ENCODE measurements around the gene TXNL4B.
"Not testable (repeated sequence)": the region's sequence is repeated elsewhere in the genome, so short reads cannot be mapped to it uniquely, and the experiment has no call there.

The TXNL4B gene

GRCh38 chr16:72111657-72112451 is 18.4 kb upstream of the TXNL4B start:
- DNase-seq, result no peak

GRCh38 chr16:72110662-72111615 is 17.5 kb upstream of the TXNL4B start:
- DNase-seq, result no peak

GRCh38 chr16:72109966-72110530 is 16.6 kb upstream of the TXNL4B start:
- no peak for DNase-seq

- DNase-seq, result no peak
Observed at GRCh38 chr16:72109300-72109699, 15.9 kb upstream of the TXNL4B start.

GRCh38 chr16:72108353-72109102 is 15.1 kb upstream of the TXNL4B start:
- DNase-seq, result no peak

- DNase-seq, result no peak
Observed at GRCh38 chr16:72107371-72107770, 14.0 kb upstream of the TXNL4B start.

GRCh38 chr16:72105978-72106377 is 12.6 kb upstream of the TXNL4B start:
- DNase-seq, result no peak

- no peak for DNase-seq
Observed at GRCh38 chr16:72104905-72105304, 11.5 kb upstream of the TXNL4B start.

GRCh38 chr16:72101195-72101594 is 7.8 kb upstream of the TXNL4B start:
- no peak for DNase-seq

GRCh38 chr16:72099377-72099818 is 6.0 kb upstream of the TXNL4B start:
- DNase-seq, result peak in 6 of 14 donors; percentile 3 to 26 (median 18)

- DNase-seq, result no peak
Observed at GRCh38 chr16:72098936-72099335, 5.5 kb upstream of the TXNL4B start.

GRCh38 chr16:72094266-72094610 is 818 bp upstream of the TXNL4B start:
- no peak for DNase-seq

GRCh38 chr16:72092832-72093447 is 480 bp downstream of the TXNL4B start:
- peak in 1 of 14 donors; percentile 23 for DNase-seq

- DNase-seq, result no peak
Observed at GRCh38 chr16:72091217-72091616, 2.2 kb downstream of the TXNL4B start.

GRCh38 chr16:72085002-72085401 is 8.4 kb downstream of the TXNL4B start:
- DNase-seq, result no peak

- no peak for DNase-seq
Observed at GRCh38 chr16:72084445-72084844, 9.0 kb downstream of the TXNL4B start.

- DNase-seq, result no peak
Observed at GRCh38 chr16:72083778-72084404, 9.5 kb downstream of the TXNL4B start.

- not testable (repeated sequence) for DNase-seq
Observed at GRCh38 chr16:72076991-72077706, 16.3 kb downstream of the TXNL4B start.

GRCh38 chr16:72075067-72075466 is 18.4 kb downstream of the TXNL4B start:
- not testable (repeated sequence) for DNase-seq

GRCh38 chr16:72073560-72074230 is 19.7 kb downstream of the TXNL4B start:
- DNase-seq, result peak in 12 of 14 donors; percentile 24 to 81 (median 45)
